Measurements from ENCODE around the gene ALX3. TPM values are rescaled to one million over a fixed set of nuclear protein-coding genes. Genes with fewer than 3 reads are reported as not detected.

Gene ALX3
- total and polyA plus RNA-seq, 10 of the 15 experiments (the other 5 are each of a cell fraction or from before 2014, with no cell fraction given) = not detected

DNA sequence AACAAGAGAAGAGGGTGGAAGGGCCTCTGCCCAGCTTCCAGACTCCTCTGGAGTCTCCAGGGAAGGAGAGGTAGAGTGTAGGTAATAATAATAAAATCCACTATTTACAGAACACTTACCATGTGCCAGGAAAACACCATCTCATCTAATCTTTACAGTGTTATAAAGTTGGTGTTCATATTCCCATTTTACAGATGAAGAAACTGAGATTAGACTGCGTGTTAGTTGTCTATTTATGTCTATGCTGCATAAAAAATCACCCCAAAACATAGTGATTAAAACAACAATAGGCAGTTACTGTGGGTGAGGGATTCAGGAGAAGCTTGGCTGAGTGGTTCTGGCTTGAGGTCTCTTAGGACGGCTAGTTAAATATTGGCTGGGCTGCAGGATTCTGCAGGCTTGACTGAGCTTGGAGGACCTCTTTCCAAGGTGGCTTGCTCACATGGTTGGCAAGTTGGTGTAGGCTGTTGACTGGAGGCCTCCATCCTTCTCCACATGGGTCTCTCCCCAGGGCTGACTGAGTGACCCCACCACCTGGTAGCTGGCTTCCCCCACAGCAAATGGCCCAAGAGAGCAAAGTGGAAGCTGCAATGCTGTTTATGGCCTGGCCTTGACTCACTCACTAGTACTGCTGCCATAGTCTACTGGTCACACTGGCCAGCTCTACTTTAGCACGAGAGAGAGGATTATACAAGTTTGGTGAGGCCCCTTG is 6.5 kb upstream of the ALX3 start:
- SMC1A ChIA-PET (ENCODE audit: uncharacterized antibody, unreplicated experiment) = interaction anchor here (1.1 kb wide), 1 partner anchor 9 kb away, joined by 3 read pairs; no protein-coding TSS in a partner anchor
- POLR2A ChIA-PET = no interaction called here
- FAIRE-seq = no peak
- H2AFZ ChIP-seq (ENCODE audit: control insufficient read depth, low read depth, low read length) = no peak overlapping the region
- TF ChIP-seq, protein P1, sequence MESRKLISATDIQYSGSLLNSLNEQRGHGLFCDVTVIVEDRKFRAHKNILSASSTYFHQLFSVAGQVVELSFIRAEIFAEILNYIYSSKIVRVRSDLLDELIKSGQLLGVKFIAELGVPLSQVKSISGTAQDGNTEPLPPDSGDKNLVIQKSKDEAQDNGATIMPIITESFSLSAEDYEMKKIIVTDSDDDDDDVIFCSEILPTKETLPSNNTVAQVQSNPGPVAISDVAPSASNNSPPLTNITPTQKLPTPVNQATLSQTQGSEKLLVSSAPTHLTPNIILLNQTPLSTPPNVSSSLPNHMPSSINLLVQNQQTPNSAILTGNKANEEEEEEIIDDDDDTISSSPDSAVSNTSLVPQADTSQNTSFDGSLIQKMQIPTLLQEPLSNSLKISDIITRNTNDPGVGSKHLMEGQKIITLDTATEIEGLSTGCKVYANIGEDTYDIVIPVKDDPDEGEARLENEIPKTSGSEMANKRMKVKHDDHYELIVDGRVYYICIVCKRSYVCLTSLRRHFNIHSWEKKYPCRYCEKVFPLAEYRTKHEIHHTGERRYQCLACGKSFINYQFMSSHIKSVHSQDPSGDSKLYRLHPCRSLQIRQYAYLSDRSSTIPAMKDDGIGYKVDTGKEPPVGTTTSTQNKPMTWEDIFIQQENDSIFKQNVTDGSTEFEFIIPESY (IDR thresholded peaks at IDR 0.05) = no peak
- TF ChIP-seq ZBED1 (IDR thresholded peaks at IDR 0.05; ENCODE audit: borderline replicate concordance) (no peak), CREM (IDR thresholded peaks at IDR 0.05; ENCODE audit: low read depth) (no peak), TCF3 (IDR thresholded peaks at IDR 0.05; ENCODE audit: borderline replicate concordance, insufficient read depth, low read depth, low read length) (no peak), POLR2AphosphoS2 (IDR thresholded peaks at IDR 0.05; ENCODE audit: low read depth, low read length) (no peak), HDAC2 (IDR thresholded peaks at IDR 0.05) (no peak), JUNB (IDR thresholded peaks at IDR 0.05) (no peak), PAX8 (IDR thresholded peaks at IDR 0.05) (no peak), CEBPB (IDR thresholded peaks at IDR 0.05; ENCODE audit: borderline replicate concordance in 1 of 2, low read depth in 2 of 2, low read length in 2 of 2) (no peak), NR2C1 (IDR thresholded peaks at IDR 0.05) (no peak), SP1 (IDR thresholded peaks at IDR 0.05; ENCODE audit: low read depth, low read length) (no peak), ASH2L (IDR thresholded peaks at IDR 0.05; ENCODE audit: borderline replicate concordance, low read depth) (no peak), STAT1 (conservative IDR thresholded peaks at IDR 0.05) (no peak)
- TF ChIP-seq, protein P2, sequence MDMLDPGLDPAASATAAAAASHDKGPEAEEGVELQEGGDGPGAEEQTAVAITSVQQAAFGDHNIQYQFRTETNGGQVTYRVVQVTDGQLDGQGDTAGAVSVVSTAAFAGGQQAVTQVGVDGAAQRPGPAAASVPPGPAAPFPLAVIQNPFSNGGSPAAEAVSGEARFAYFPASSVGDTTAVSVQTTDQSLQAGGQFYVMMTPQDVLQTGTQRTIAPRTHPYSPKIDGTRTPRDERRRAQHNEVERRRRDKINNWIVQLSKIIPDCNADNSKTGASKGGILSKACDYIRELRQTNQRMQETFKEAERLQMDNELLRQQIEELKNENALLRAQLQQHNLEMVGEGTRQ (IDR thresholded peaks at IDR 0.05; ENCODE audit: borderline replicate concordance, low read depth, low read length) = no peak
- TF ChIP-seq, protein P3, sequence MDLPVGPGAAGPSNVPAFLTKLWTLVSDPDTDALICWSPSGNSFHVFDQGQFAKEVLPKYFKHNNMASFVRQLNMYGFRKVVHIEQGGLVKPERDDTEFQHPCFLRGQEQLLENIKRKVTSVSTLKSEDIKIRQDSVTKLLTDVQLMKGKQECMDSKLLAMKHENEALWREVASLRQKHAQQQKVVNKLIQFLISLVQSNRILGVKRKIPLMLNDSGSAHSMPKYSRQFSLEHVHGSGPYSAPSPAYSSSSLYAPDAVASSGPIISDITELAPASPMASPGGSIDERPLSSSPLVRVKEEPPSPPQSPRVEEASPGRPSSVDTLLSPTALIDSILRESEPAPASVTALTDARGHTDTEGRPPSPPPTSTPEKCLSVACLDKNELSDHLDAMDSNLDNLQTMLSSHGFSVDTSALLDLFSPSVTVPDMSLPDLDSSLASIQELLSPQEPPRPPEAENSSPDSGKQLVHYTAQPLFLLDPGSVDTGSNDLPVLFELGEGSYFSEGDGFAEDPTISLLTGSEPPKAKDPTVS (IDR thresholded peaks at IDR 0.05; ENCODE audit: low read depth, low read length) = no peak
- no peak overlapping the region for H3K4me2 ChIP-seq (ENCODE audit: control insufficient read depth, insufficient read depth)
- BruUV-seq (replicated peaks) = no TSS peak
- no peak overlapping the region for H3K27ac ChIP-seq (ENCODE audit: control insufficient read depth, insufficient read depth)
- H3K4me3 ChIP-seq = no peak overlapping the region
- H3K4me1 ChIP-seq (ENCODE audit: control insufficient read depth, insufficient read depth, low read length) = no peaks in the 10 kb centered on the region
- no peak overlapping the region for H3K9ac ChIP-seq (ENCODE audit: control insufficient read depth, insufficient read depth, low read length)
- CTCF ChIA-PET = interaction anchor here (1.0 to 2.1 kb wide), 5 partner anchors 11 to 28 kb away, joined by 3 to 13 read pairs (median 3); no protein-coding TSS in a partner anchor
- H3K36me3 ChIP-seq (ENCODE audit: control insufficient read depth in 2 of 2, insufficient read depth in 2 of 2, low read length in 1 of 2) = no peaks in the 10 kb centered on the region
- RAD21 ChIA-PET (ENCODE audit: unreplicated experiment) = interaction anchor here (0.9 kb wide), 1 partner anchor 29 kb away, joined by 3 read pairs; no protein-coding TSS in a partner anchor
- peaks cover 0 to 1% of the 10 kb centered on the region in 2 experiments; a peak in 2 of 4 replicates for H3K27me3 ChIP-seq (replicated peaks in 1 of 2; ENCODE audit: control insufficient read depth in 2 of 2, insufficient read depth in 2 of 2, low read length in 1 of 2)
- no peak for DNase-seq (ENCODE audit: low read depth, low spot score)
- H3K79me2 ChIP-seq (ENCODE audit: control insufficient read depth, insufficient read depth, low read length) = no peaks in the 10 kb centered on the region
- no peak for ATAC-seq
- in situ Hi-C loops (cut with MboI) (no loop called here), intact Hi-C loops (cut with micrococcal nuclease; ENCODE audit: unreplicated experiment) (no loop called here)
- 33% methylated on average over 3 of the region's 3 CpGs for WGBS (ENCODE audit: insufficient coverage, insufficient replicate concordance, low lambda C conversion rate, missing lambda C conversion rate)
- no peaks in the 10 kb centered on the region for H3K9me3 ChIP-seq (replicated peaks; ENCODE audit: control insufficient read depth, insufficient read depth, low read length)
- no peaks in the 10 kb centered on the region for H4K20me1 ChIP-seq (ENCODE audit: control insufficient read depth, insufficient read depth)

All from GM12878 (cell line).